UCSD-AML1 (cell line): ENCODE measurements around the gene GNG5.
"Not testable (repeated sequence)": the region's sequence is repeated elsewhere in the genome, so short reads cannot be mapped to it uniquely, and the experiment has no call there.

Source experiments
- DNase-seq: peaks from one replicate; lab custom pipeline; 2025; ENCODE audit not compliant: unreplicated experiment; lab: John Stamatoyannopoulos, UW

GNG5 gene

DNA sequence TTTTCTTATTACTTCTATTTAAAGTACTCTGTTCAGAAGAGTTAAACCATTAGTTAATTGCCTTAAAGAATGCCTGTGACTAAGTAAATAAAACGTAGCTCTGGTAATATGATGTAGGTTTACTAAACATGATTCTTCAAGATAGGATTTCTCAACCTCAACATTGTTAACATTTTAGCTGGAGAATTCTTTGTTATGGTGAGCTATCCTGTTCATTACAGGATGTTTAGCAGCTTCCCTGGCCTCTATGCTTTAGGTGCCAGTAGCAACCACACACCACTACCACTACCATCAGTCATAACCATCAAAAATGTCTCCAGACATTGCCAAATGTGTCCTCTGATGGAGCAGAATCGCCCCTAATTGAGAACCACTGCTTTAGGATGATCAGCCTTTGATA is 16.6 kb downstream of the GNG5 start:
- no peak for DNase-seq

DNA sequence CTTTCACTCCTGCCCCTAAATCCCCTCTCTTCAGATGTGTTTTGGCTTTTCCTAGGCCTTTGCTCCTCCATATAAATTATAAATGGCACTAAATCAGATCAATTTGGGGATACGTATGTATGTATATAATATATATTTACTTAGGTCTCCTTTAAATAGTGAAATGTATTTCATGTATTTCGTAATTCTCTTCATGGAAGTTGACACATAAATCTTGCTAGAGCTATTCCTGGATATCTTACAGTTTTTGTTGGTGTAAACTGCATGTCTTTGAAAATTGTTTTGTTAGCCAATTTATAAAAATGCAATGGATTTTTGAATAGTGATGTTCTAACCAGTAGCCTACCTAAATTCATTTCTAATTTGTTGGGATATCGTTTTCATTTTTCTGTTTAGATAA is 18.3 kb downstream of the GNG5 start:
- no peak for DNase-seq

GRCh38 chr1:84481317-84481716 is 25.1 kb downstream of the GNG5 start:
- DNase-seq, result no peak

DNA sequence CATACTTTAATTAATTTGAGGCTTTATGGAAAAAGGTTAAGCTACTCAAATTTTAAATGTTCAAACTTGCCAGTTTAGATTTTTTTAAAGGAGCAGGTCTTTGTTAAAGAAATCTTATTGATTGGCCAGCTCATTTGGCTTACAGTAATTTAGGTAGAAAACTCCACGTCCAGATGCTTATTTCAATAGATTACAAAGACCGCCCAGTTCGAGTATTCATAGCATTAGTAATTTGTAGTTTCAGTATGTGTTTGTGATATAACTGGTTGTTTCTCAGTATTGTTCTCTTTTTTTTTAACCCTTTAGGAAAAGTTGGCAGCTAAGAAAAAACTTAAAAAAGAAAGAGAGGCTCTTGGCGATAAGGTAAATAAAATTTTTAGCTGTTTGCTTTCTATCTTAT is 25.7 kb downstream of the GNG5 start:
- DNase-seq, result no peak

- DNase-seq, result no peak
Measured at GRCh38 chr1:84479998-84480397, 26.4 kb downstream of the GNG5 start.

- DNase-seq, result peak; percentile 79
Measured at GRCh38 chr1:84478876-84479868, 27.2 kb downstream of the GNG5 start, which contains the start of gene RPF1. Gene RPF1 (plus strand): TSS chr1:84479266. CDS start chr1:84479282, 16 bp downstream.

DNA sequence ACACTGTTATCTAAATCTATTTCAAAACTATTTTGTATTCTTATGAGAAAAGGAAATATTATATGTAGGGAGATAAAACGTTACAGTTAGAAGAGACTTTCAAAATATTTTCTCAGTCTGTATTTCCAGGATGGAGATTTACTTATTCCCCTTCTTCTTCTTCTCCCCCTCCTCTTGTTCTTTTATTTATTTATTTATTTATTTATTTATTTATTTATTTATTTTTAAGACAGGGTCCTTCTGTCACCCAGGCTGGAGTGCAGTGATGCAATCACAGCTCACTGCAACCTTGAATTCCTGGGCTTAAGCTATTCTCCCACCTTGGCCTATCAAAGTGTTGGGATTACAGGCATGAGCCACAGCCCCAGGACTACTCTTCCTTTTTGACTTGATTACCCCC is 30.2 kb downstream of the GNG5 start:
- DNase-seq, result no peak

DNA sequence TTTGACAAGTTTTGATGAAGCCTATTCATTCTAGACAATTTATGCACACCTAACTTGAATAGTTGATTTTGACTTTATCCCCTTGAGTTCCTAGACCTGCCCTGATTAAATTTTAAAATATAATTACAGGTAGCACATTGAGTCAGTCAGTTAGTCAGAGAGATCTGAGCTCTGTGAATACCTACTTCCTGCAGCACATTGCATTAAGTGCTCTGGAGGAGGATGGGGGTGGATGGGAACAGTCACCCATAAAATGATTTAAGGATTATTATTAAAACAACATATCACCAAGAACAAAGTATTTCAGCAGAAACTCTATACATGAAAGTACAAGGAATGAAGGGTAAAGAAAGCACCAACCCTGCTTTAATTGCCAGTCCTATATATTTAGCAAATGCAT is 39.1 kb downstream of the GNG5 start:
- DNase-seq, result no peak

DNA sequence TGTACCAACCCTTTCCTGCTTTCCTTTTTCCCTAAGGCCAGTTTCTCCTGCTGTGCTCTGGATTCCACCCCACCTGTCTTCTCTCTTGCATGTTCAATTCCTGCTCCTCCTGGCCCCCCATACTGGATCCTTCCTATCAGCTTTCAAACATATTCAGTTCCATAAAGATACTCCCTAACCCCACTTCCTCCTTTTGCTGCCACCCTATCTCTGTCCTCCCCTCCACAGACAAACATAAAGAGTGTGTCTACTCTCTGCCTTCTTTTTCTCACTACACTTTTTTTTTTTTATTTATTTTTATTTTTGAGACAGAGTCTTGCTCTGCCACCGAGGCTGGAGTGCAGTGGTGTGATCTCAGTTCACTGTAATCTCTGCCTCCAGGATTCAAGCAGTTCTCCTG is 44.3 kb downstream of the GNG5 start:
- DNase-seq, result no peak

- DNase-seq, result no peak
Measured at GRCh38 chr1:84452436-84452835, 53.9 kb downstream of the GNG5 start.

DNA sequence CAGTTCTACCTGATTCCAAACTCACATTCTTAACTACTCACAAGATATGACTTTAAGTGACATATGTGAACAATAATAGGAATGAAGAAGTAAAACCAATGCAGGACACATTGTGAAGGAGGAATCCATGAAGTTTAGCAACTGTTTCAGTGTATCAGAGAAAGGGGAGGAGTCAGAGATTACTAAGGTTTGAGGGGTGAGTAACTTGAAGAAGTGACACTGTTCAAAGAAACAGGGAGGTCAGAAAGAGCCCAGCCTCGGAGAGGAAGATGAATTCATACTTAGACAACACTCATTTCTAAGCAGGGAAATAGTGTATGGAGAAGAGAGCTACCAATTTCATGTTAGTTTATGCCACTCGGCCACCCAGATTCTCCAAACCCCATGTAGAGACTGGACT is 55.5 kb downstream of the GNG5 start:
- DNase-seq, result no peak

DNA sequence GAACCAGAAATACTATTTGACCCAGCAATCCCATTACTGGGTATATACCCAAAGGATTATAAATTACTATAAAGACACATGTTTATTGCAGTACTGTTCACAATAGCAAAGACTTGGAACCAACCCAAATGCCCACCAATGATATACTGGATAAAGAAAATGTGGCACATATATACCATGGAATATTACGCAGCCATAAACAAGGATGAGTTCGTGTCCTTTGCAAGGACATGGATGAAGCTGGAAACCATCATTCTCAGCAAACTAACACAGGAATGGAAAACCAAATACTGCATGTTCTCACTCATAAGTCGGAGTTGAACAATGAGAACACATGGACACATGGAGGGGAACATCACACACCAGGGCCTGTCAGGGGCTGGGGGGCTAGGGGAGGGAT is 57.7 kb downstream of the GNG5 start:
- not testable (repeated sequence) for DNase-seq
